ENCODE results near the gene OR4D1.
A peak's percentile ranks its signal among the peaks of the same experiment; 100 is the strongest.
"Not testable (repeated sequence)": the region's sequence is repeated elsewhere in the genome, so short reads cannot be mapped to it uniquely, and the experiment has no call there.

Gene OR4D1

GRCh38 chr17:58147930-58148434 is at the start of gene OR4D1:
OR4D1 (plus strand) TSS chr17:58148384; CDS start chr17:58155154, 6,770 bp downstream.
- no peak for DNase-seq

DNA sequence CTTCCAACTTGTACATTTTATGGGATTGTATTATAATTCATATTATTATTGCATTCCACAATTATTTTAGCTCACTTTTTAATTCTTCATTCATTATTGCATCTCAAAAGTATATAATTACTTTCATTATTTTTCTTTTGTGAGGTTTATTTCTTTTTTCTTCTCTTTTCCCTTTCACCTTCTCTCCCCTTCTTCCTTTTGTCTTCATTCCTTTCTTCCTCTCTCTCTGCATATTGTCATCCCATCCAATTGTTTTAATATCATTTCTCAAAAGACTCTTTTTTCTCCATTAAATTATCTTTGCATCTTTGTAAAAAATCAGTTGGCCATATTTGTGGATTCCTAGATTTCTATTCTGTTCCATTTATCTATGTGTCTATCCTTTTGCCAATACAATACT is 47.7 kb upstream of the OR4D1 start:
- no peak for DNase-seq

GRCh38 chr17:58101898-58102297 is 46.3 kb upstream of the OR4D1 start:
- not testable (repeated sequence) for DNase-seq

DNA sequence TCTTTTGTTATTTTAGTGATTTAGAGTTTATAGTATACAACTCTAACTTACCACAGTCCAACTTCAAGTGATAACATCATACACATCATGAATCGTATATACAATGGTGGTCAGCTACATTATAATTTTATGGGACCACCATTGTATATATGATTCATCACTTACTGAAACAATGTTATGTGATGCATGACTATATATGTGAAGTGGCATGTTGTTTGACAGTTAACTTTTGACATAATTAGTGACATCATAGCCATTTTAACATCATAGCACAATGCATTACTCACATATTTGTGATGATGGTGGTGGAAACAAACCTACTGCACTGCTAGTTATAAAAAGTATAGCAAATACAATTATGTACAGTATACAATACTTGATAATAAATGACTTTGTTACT is 43.1 kb upstream of the OR4D1 start:
- DNase-seq: no peak

DNA sequence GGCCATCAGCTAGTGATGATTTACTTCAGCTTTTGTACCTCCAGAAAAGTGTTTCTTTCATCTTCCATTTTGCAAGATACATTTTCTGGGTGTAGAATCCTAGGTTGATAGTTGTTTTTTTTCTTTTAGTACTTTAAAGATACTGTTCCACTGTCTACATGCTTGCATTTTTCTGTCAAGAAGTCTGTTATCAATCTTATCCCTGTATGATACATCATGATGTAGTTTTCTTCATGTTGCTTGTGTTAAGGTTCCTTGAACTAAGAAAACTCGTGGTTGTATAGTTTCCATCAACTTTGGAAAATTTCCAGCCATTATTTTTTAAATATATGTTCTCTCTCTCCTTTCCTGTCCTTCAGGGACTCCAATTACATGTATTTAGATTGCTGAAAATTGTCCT is 40.9 kb upstream of the OR4D1 start:
- DNase-seq: no peak

- no peak for DNase-seq
These were observed 39.0 kb upstream of the OR4D1 start for GRCh38 chr17:58109197-58109596.

DNA sequence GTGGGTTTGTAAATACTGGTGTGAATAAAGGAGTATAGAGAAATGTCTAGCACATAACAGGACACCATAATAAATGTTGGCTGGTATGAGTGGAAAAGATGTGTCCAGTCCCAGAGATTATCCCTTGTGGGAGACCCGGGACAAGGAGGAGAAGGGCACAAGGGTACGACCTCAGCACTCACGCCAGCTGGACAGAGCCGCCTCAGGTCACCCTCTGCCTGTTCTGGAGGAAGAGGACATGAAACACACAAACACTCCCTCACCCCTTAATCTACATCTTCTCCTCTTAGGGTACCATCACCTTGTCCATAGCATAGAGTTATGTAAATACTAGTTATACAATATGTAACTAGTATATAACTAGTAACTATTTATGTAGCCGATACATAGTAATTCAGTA is 38.2 kb upstream of the OR4D1 start:
- no peak for DNase-seq

- DNase-seq: no peak
These were observed 36.5 kb upstream of the OR4D1 start for GRCh38 chr17:58111676-58112075.

DNA sequence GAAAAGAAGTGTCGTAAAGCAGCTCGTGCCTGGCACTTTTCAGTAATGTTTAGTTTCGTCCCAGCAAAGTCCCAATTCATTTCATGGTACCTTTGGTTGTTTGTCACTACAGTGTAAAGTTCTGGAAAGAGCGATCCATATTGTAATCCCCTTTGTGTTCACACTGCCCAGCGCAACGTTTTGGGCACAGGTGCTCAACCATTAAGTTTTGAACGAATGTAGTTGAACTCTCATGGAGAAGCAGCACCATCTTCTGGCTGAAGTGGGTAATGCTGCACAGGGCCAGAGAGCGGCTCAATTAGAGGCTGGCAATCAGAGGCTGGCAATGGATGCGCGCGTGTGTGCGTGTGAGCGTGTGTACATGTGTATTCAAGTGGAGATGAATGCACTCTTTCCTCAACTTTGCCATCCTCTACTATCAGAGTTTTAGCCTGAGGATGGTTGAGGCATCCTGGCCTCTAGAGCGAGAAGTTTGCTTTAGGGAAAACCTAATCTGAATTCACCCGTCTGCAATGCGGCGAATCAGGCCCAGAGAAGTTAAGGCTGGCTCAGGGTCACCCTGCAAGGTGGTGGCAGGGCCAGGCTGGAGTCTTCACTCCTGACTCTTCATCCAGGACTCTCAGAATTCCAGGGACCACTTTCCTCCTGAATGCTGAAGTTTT is 35.1 kb upstream of the OR4D1 start:
- peak; percentile 47 for DNase-seq

- no peak for DNase-seq
These were observed 34.2 kb upstream of the OR4D1 start for GRCh38 chr17:58113947-58114346.

DNA sequence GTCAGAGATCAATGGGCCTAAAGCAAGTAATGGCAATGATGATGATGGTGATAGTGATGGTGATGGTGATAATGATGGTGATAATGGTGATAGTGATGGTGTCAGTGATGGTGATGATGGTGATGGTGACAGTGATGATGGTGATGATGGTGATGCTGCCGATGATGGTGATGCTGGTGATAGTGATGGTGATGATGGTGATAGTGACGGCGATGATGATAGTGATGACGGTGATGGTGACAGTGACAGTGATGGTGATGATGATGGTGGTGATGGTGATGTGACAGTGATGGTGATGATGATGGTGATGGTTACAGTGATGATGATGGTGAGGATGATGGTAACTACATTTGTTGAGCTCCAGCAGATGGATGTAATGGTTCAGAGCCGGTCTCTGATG is 30.8 kb upstream of the OR4D1 start:
- no peak for DNase-seq

GRCh38 chr17:58119491-58119890 is 28.7 kb upstream of the OR4D1 start:
- no peak for DNase-seq

GRCh38 chr17:58120195-58120822 is 27.9 kb upstream of the OR4D1 start:
- no peak for DNase-seq

DNA sequence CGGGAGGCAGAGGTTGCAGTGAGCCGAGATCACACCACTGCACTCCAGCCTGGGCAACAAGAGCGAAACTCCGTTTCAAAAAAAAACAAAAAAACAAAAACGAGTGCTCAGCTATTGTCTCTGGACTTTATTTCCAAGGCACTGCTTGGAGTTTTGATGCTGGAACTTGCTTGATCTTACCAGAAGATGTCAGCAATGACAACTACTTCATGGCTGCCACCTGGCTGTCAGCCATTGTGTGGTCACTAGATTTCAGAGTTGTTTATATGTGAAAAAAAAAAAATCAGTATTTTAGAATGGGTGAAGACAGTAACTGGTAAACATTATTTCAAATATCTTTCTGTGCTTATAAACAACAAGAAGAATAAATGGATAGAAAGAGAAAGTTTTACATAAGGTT is 26.3 kb upstream of the OR4D1 start:
- peak; percentile 38 for DNase-seq

DNA sequence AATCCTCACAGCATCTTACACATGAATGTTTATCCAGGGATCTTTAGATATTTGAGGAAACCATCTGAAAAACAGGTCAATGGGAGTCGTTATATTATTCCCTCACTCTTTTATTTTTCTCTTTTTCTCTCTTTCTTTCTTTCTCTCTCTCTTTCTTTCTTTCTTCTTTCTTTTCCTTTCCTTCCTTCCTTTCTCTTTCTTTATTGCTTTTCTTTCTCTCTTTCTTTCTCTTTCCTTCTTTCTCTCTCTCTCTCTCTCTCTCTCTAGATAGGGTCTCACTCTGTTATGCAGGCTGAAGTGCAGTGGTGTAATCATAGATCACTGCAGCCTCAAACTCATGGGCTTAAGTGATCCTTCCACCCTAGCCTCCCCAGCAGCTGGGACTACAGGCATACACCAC is 20.3 kb upstream of the OR4D1 start:
- DNase-seq: no peak

- not testable (repeated sequence) for DNase-seq
These were observed 15.5 kb upstream of the OR4D1 start for GRCh38 chr17:58132697-58133096.

GRCh38 chr17:58136669-58137279 is 11.4 kb upstream of the OR4D1 start:
- peak; percentile 22 for DNase-seq

- no peak for DNase-seq
These were observed 6.7 kb upstream of the OR4D1 start for GRCh38 chr17:58141505-58141904.

GRCh38 chr17:58143335-58143734 is 4.8 kb upstream of the OR4D1 start:
- DNase-seq: not testable (repeated sequence)

DNA sequence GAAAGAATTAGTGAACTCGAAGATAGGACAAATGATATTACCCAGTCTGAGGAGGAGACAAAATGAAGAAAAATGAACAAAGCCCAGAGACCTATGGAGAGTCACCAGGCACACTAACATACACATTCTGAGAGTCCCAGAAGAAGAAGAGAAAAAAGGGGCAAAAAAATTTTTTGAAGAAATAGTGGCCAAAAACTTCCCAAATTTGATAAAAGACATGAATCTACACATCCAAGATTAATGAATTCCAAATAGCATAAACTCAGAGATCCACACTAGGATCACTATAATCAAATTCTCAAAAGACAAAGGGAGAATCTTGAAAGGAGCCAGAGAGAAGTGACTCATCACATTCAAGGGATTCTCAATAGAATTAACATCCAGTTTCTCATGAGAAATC is 3.4 kb upstream of the OR4D1 start:
- no peak for DNase-seq

DNA sequence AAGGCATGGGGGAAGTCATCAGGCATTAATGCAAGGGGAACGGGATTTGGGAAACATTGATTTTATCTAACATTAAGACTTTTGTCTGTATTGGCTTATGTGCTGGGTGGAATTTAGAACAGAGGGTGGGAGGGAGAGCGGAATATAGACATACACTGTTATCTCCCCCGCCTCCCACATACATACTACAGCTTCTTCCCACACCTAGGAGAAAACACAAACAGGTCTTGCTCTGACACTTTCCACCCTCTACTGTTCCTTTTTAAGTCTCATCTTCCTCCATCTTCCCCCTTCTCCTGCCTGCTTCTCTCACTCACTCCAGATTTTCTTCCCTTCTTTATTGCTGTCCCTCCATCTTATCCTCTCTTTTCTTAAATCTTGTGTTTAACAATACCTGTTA is 425 bp downstream of the OR4D1 start:
- no peak for DNase-seq

GRCh38 chr17:58150394-58150793 is 2.2 kb downstream of the OR4D1 start:
- DNase-seq: no peak

GRCh38 chr17:58153046-58153445 is 4.9 kb downstream of the OR4D1 start:
- no peak for DNase-seq

DNA sequence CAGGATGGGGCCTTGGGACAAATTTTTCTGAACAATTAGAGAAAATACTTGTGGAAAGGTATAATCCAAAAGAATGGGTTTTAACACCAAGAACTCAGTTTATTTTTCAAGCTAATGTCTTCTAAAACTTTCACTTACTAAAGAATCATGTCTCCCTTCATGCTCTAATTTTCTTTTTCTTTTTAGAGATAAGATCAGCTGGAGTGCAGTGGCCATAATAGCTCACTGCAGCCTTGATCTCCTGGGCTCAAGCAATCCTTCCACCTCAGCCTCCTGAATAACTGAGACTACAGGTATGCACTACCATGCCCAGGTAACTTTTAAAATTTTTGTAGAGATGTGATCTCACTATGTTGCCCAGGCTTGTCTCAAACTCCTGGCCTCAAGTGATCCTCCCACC is 5.5 kb downstream of the OR4D1 start:
- no peak for DNase-seq

Measured in NCI-H146 (cell line).